MM.1S (cell line): Measurements from ENCODE around the gene GRIK2.

Experiments used
- CTCF ChIP-seq: fragments of 300-600 bp; sonication (generic); IDR thresholded peaks from 2 replicates; pipeline ENCODE4 v1.5.1; 2016; ENCODE audit warnings: antibody characterized with exemption, low read length, mixed read lengths
- EZH2 ChIP-seq: fragments of 300-600 bp; sonication (generic); optimal IDR thresholded peaks from 2 replicates; pipeline ENCODE3; 2017; ENCODE audit warnings: low read depth, mild to moderate bottlenecking, antibody characterized with exemption, low read length, mixed read lengths

GRCh38 chr6:101429845-101430244 lies 36.3 kb downstream of the GRIK2 start:
- no peak for TF ChIP-seq CTCF
- TF ChIP-seq EZH2: no peak
